Fibroblast of the aortic adventitia (primary cell): ENCODE data around the gene VPS37B. TPM values are rescaled to one million over a fixed set of nuclear protein-coding genes. Genes with fewer than 3 reads are reported as not detected.

Experiments
- DNase-seq: peaks from one replicate; pipeline ENCODE4 v3.0.0-alpha.2; 2010; ENCODE audit warnings: low read depth
- H3K4me3 ChIP-seq: 2 replicates; pipeline ENCODE4 v1.5.1; 2011; ENCODE audit warnings: low read depth, mild to moderate bottlenecking, control low read depth, low read length, moderate library complexity
- total RNA-seq: library from RNA; depleted of rRNA; stranded (reverse); fragments of >200 nt; gene quantifications from 2 replicates; pipeline ENCODE4 v1.2.3, GENCODE V29; 2012; ENCODE audit warnings: low replicate concordance
- TF ChIP-seq, protein P1 (sequence below): IDR thresholded peaks from 2 replicates; pipeline ENCODE4 v1.5.1; 2011; ENCODE audit warnings: mild to moderate bottlenecking, low read length, control low read depth, inconsistent platforms; ENCODE audit not compliant: insufficient read depth

Gene VPS37B
- total RNA-seq, 1 donor, result 17.8 TPM

DNA sequence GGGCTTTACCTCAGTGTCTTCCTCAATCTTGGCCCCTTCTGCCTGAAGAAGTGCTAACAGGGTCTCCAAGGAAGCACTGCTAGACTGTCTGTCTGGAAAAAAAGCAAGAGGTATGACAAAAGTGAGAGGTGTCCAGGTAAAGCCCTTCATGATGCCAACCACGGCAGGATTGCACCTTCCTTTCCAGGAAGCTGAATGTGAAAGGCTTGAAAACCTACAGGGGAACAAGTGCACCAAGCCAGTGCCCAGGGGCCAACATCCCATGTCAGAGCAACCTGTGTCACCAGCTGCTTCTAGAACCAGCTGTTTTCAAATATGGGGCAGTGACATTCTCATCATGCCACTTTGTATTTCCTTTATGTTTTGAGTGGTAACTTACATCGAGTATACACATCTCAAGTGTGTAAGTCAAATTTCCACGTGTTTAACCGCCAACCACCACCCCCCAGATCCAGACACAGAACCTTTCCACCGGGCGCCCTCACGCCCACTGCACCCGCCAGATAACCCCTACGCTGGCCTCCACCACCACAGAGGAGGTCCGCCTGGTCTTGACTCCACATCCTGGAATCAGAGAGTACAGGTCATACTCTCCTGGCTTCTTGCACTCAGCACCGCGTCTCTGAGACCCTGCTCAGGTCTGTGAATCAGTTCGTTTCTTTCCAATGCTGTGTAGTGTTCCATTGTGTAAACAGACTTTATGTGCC, 27.3 kb downstream of the VPS37B start:
- DNase-seq, result no peak
- TF ChIP-seq, protein P1, sequence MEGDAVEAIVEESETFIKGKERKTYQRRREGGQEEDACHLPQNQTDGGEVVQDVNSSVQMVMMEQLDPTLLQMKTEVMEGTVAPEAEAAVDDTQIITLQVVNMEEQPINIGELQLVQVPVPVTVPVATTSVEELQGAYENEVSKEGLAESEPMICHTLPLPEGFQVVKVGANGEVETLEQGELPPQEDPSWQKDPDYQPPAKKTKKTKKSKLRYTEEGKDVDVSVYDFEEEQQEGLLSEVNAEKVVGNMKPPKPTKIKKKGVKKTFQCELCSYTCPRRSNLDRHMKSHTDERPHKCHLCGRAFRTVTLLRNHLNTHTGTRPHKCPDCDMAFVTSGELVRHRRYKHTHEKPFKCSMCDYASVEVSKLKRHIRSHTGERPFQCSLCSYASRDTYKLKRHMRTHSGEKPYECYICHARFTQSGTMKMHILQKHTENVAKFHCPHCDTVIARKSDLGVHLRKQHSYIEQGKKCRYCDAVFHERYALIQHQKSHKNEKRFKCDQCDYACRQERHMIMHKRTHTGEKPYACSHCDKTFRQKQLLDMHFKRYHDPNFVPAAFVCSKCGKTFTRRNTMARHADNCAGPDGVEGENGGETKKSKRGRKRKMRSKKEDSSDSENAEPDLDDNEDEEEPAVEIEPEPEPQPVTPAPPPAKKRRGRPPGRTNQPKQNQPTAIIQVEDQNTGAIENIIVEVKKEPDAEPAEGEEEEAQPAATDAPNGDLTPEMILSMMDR, result no peak

GRCh38 chr12:122867691-122868461, 28.0 kb downstream of the VPS37B start:
- TF ChIP-seq, protein P1, result no peak
- H3K4me3 ChIP-seq, result no peak overlapping the region
- DNase-seq, result no peak

More for the DNA sequence above, 27.3 kb downstream of the VPS37B start:
- H3K4me3 ChIP-seq, result no peak overlapping the region

- TF ChIP-seq, protein P1, result no peak
- DNase-seq, result no peak
- H3K4me3 ChIP-seq, result no peak overlapping the region
Measured at GRCh38 chr12:122866950-122867607, 28.8 kb downstream of the VPS37B start.

GRCh38 chr12:122866379-122866778, 29.5 kb downstream of the VPS37B start:
- TF ChIP-seq, protein P1, result no peak
- no peak overlapping the region for H3K4me3 ChIP-seq
- no peak for DNase-seq

GRCh38 chr12:122865268-122866231, 30.4 kb downstream of the VPS37B start:
- TF ChIP-seq, protein P1, result peak; percentile 22
- no peak overlapping the region for H3K4me3 ChIP-seq
- no peak for DNase-seq

DNA sequence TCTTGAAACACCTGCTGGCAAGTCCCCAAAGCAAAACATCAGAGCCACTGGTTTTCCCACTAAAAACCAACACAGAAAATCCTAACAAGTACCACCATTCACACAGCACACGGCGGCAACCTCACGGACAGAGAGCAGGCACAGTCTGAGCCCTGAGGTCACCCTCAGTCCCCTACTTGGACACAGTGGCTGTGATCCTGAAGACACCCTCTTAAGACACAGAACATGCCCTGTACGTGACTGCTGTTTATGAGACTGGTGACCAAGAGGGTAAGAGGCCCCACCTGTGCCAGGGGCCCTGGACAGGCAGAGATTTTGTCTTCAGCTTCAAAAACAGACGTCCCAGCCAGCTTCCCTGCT, 31.1 kb downstream of the VPS37B start:
- TF ChIP-seq, protein P1, result no peak
- DNase-seq, result no peak
- no peak overlapping the region for H3K4me3 ChIP-seq
